ENCODE measurements around the gene METTL27.

DNA sequence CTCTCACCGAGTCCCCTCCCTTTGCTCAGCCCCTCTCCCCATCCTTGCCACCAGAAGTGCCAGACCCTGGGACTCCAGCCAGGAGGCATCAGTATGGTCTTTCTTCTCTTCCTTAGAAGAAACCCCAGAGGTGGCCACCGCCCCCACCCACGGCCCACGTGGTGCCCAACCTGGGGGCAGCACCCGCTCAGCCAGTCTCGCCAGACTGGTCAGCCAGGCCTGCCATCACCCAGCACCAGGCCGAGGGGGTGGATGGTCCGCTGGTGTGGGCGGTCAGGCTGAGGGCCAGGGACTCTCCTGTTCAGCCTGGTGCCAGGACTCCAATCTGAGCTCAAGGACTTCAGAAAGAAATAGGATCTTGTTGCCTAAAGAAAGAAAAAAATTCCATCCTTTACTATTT, 17.3 kb downstream of the METTL27 start:
- TF ChIP-seq ZNF384 (IDR thresholded peaks at IDR 0.05) = no peak
- TF ChIP-seq FOXK2 (IDR thresholded peaks at IDR 0.05) = no peak
- TF ChIP-seq, protein P1, sequence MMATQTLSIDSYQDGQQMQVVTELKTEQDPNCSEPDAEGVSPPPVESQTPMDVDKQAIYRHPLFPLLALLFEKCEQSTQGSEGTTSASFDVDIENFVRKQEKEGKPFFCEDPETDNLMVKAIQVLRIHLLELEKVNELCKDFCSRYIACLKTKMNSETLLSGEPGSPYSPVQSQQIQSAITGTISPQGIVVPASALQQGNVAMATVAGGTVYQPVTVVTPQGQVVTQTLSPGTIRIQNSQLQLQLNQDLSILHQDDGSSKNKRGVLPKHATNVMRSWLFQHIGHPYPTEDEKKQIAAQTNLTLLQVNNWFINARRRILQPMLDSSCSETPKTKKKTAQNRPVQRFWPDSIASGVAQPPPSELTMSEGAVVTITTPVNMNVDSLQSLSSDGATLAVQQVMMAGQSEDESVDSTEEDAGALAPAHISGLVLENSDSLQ (IDR thresholded peaks at IDR 0.05) = no peak

All from HEK293T (cell line).